CD4-positive, alpha-beta T cell treated with Interleukin-15 for 4 hours (primary cell): ENCODE data around the gene LDAH.
"Not testable (repeated sequence)": the region's sequence is repeated elsewhere in the genome, so short reads cannot be mapped to it uniquely, and the experiment has no call there.

Experiments used
- DNase-seq: peaks from one replicate; pipeline ENCODE4 v3.0.0-alpha.2; 2020; ENCODE audit warnings: low spot score

Gene LDAH

GRCh38 chr2:20822535-20823490, at the start of gene LDAH:
Gene LDAH (minus strand): TSS chr2:20823101. CDS start chr2:20801463, 21,638 bp downstream.
- DNase-seq: peak; percentile 76

DNA sequence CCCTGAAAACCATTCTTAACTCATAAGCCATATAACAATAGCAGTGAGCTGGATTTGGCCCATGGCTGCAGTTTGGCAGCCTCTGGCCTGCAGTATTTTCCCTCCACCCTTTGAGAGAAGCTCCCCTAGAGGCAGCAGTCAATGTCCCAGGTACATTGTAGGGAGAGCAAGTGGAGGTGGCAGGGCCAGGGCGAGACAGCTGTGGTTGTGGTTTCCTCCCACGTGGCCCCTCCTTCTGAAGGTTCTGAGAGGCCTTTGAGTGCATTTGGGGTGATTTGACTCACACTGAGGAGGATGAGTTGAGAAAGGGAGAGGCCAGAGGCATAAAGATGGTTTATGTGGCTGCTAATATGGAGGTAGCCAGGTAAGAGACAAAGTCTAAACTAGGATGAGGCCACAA, 45.5 kb upstream of the LDAH start:
- DNase-seq: peak; percentile 33

DNA sequence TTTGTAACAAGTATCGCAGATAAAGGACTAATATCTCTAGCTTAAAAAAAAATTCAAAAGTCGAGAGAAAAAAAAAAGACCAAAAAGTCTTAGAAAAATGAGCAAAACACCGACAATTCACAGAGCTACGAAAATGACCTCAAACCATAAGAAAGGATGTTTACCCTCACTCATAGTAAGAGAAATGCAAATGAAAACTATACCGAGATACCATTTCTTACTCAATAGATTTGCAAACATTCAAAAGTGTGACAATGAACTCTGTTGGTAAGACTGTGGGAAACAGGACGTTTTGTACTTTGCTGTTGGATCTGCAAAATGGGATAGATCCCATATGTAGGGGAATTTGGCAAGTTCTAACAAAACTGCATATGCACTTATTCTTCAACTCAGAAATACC, 39.9 kb upstream of the LDAH start:
- DNase-seq: no peak

- DNase-seq: no peak
Measured at GRCh38 chr2:20855456-20855855, 32.6 kb upstream of the LDAH start.

GRCh38 chr2:20852670-20853069, 29.8 kb upstream of the LDAH start:
- no peak for DNase-seq

DNA sequence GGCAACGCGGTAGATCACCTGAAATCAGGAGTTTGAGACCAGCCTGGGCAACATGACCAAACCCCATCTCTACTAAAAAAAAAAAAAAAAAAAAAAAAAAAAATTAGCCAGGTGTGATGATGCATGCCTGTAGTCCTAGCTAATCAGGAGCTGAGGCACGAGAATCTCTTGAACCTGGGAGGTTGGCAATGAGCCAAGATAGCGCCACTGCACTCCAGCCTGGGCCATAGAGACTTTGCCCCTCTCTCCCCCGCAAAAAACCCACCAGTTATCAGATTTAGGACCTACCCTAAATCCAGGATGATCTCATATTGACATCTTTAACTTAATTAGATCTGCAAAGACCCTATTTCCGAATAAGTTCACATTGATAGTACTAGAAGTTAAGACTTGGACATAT, 29.2 kb upstream of the LDAH start:
- DNase-seq: no peak

DNA sequence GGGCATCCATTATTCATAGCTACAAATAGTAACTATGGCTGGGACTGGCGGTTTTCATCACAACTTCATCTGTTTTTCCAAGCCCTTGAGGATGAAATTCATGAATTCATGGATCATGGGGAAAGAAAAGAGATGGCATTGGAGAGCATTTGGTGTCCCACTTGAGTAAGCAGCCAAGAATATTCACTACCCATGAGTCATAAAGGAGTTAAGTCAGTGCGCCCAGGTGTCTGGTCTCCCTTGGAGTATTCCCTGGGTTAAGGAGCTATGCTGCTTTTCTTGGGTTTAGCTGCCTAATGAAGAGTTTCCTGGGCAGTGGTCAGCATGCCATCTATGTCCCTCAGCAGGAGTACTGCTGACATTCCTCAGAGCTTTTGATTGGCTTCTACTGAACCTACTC, 21.3 kb upstream of the LDAH start:
- DNase-seq: no peak

- no peak for DNase-seq
Measured at GRCh38 chr2:20839052-20839451, 16.2 kb upstream of the LDAH start.

GRCh38 chr2:20838016-20838415, 15.1 kb upstream of the LDAH start:
- DNase-seq: no peak

- DNase-seq: no peak
Measured at GRCh38 chr2:20836521-20836920, 13.6 kb upstream of the LDAH start.

GRCh38 chr2:20834331-20834730, 11.4 kb upstream of the LDAH start:
- DNase-seq: no peak

- DNase-seq: no peak
Measured at GRCh38 chr2:20832606-20833005, 9.7 kb upstream of the LDAH start.

DNA sequence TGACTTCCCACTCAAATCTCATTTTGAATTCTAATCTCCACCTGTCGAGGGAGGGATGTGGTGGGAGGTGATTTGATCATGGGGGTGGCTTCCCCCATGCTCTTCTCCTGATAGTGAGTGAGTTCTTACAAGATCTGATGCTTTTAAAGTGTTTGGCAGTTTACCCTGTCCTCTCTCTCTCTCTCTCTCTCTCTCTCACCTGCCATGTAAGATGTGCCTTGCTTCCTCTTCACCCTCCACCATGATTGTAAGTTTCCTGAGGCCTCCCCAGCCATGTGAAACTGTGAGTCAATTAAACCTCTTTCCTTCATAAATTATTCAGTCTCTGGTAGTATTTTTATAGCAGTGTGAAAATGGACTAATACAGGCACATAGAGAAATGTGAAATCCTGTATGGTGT, 7.0 kb upstream of the LDAH start:
- DNase-seq: no peak

GRCh38 chr2:20823917-20824316, 1.0 kb upstream of the LDAH start:
- DNase-seq: no peak

GRCh38 chr2:20818820-20819219, 4.1 kb downstream of the LDAH start:
- DNase-seq: no peak

DNA sequence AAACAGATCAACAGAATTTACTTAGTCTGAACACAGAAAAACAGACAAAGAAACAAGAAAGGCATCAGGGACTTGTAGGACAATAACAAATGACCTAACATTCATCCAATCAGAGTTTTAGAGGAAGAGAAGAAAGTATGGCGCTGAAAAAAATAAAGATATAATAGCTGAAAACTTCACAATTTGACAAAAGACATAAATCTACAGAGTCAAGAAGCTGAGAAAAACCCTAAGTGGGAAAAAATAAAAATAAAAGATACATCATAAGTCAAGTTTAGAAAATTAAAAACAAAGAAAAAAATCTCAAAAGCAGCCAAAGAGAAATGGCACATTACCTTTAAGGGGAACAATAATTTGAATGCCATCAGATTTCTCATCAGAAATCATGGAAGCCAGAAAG, 7.7 kb downstream of the LDAH start:
- DNase-seq: no peak

DNA sequence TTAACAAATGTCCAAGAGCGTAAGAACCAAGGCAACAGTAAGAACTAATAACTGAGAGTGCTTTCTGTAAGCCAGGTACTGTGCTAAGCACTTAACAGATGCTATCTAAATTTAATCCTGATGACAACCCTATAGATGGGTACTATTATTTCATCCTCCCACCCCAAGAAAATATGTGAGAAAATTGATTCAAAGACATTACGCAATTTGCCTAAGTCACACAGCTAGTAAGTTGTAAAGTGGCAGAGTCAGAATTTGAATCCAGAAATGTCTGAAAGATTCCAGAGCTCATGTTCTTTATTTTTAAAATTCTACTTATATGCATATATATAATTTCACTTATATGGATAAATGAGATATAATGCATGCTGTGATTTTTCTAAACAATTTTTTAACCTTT, 10.1 kb downstream of the LDAH start:
- DNase-seq: no peak

DNA sequence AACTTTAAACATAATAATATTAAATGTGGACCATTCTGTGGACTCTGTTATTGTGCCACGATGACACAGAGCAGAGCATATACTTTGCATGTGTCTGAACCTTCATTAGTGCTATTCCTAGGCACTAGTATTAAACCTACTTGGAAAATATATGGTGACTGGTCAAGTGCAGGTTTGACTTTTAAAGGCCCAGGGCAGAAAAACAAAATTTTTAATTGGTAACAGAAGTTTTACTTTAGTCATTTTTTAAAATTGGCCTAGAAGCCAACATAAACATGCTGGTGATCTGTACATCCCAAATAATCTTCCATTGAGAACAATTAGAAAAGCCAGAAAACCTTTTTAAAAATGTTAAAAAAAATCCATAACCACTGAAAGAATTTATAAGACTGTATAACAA, 16.6 kb downstream of the LDAH start:
- DNase-seq: no peak

DNA sequence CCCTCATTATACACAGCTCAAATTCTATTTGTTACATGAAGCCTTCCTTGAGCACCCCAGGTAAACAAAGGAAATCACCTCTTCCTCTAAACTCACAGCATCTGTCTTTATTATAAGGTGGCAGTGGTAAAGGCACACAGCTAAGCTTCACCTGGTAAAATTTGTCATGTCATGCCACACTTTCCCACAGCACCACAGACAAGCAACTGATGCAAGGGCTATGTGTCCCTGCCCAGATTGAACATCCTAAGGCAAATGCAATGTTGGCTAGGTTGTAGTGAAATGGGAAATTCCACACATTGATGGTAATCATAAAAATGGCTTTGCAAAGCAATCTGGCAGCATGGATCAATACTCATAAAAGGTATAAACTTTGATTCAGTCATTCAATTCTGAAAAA, 18.9 kb downstream of the LDAH start:
- no peak for DNase-seq

GRCh38 chr2:20803226-20803682, 19.6 kb downstream of the LDAH start:
- no peak for DNase-seq

- DNase-seq: no peak
Measured at GRCh38 chr2:20797096-20797495, 25.8 kb downstream of the LDAH start.

- no peak for DNase-seq
Measured at GRCh38 chr2:20796374-20796791, 26.5 kb downstream of the LDAH start.

DNA sequence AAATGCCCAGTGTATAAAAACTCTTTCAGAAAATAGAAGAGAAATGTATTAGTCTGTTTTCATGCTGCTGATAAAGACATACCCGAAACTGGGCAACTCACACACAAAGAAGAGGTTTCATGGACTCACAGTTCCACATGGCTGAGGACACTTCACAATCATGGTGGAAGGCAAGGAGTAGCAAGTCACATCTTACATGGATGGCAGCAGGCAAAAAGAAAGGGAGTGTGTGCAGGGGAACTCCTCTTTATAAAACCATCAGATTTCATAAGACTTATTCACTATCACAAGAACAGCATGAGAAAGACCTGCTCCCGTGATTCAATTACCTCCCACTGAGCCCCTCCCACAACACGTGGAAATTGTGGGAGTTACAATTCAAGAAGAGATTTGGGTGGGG, 29.0 kb downstream of the LDAH start:
- DNase-seq: not testable (repeated sequence)
